GM21737 (cell line): ENCODE measurements around the gene SPINT1.
"Not testable (repeated sequence)": the region's sequence is repeated elsewhere in the genome, so short reads cannot be mapped to it uniquely, and the experiment has no call there.

Experiments
- ATAC-seq: cut with Tn5 transposase; IDR thresholded peaks from one replicate; pipeline ENCODE4 v1.9.1; 2021; ENCODE audit warnings: mild to moderate bottlenecking, moderate library complexity; ENCODE audit not compliant: unreplicated experiment

SPINT1 gene

DNA sequence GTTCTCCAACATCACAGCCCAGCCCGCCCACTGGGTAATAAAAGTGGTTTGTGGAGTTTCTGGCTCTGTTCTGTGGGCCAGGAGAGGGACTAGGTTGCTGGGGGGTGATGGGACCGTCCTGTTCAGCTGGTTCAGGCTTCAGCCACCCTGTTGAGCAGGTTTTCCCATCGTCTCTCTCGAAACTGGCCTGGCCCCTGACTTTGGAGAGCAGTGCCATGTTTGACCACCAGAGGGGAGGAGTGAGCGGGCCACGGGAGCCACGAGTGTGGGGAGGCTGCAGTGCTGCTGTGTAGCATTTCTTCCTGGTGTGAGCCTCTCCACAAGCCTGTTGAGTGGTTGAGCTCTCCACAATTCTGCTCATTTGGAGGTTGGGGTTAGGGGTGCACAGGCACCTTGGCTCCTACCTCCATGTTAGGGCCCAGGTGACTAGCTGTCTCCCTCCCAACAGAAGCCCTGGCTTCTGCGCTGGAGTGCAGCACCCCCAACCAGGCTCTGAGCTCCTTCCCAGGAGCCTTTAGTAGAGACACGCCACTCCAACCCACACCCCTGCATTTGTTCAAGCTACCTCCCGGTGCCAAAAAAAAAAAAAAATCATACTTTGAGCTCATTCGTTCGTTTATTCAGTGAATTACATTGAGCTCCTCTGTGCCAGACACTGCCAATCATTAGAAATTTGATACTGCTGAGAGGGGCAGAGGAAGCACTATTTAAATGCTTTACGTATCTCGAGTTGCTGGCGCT lies 13.9 kb downstream of the SPINT1 start:
- ATAC-seq: no peak

DNA sequence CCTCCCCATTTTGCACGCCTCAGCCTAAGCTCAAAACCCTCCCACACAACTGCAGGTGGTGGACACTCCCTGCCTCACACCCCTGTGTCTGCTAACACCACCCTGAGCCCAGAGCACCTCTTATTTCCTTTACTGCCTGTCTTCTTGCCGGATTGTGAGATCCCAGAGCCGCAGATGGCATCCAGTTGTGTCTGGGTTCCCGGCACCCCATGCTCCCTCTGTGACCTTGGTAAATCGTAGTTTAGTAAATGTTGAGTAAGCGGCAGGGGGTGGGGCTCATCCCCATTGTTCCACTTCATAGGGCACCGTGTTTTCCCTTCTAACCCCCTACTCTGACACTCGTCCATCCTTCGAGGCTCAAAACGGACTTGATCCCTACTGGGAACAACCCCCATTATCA lies 14.9 kb downstream of the SPINT1 start:
- ATAC-seq: no peak

DNA sequence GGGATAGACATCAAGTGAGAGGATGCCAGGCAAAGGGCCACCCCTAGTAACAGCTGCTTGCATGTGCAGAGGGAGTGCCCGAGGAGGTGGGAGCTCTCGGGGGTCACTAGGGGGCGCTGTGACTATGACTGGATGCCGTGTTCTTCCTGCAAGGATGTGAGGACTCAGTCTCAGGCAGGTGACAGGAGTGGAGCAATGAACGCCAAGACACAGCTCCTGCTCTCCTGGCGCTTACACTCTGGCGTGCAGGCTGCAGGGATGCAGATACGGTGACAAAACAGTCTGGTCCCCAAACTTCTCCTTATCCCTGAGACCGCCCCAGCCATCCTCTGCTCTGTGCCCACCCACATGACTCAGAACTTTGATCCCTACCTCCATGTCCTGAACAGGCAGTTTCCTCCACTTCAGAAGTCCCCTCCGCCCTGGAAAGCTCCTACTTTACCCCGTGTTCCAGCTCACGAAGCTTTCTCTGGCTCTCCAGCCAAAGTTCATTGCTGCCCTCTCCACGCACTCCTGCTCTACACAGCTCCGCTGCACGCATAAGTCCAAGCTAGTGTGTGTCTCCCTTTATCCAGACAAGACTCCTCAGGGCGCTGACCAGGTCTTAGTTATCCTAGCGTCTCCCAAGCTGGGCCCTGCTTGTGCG lies 15.5 kb downstream of the SPINT1 start:
- no peak for ATAC-seq

DNA sequence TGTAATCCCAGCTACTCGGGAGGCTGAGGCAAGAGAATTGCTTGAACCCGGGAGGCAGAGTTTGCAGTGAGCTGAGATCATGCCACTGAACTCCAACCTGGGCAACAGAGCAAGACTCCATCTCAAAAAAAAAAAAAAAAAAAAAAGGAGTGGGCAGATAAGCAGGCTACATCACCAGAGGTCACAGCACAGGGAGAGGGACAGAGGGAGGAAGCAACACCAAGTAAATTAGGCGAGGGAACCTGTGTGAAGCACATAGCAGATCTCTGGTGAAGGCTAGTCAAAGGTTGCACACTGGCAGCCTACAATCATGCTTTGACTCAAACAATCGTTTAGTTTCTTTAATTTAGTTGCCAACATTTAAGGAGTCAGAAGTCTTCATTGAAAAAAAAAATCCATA lies 17.3 kb downstream of the SPINT1 start:
- not testable (repeated sequence) for ATAC-seq

DNA sequence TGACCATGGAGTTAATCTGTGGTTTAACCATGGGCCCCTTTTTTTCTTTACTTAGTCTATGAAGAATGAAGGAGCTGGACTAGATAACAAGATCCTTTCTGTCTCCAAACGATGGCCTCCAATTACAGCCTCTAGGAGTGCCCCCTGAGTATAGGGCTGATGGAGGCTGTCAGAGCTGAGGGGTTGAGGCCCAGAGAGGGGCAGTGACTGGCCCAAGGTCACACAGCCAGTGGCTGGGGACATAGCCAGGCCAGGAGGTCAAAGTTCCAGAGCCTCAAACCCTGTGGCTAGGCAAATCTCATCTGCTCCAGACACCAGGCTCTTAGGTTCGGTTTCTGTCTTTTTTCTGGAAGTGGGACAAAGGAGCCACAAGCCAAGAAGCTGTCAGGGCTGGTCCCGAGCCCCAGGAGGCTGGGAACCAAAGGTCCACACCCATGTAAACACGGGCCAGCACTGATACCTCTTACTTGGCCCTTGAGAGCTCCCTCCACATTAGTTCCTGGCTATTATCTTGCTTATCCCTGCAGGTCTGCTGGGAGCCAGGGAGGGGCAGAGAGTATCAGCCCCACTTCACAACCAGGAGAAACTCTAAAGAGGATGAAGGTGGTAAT lies 19.9 kb downstream of the SPINT1 start:
- ATAC-seq: no peak

DNA sequence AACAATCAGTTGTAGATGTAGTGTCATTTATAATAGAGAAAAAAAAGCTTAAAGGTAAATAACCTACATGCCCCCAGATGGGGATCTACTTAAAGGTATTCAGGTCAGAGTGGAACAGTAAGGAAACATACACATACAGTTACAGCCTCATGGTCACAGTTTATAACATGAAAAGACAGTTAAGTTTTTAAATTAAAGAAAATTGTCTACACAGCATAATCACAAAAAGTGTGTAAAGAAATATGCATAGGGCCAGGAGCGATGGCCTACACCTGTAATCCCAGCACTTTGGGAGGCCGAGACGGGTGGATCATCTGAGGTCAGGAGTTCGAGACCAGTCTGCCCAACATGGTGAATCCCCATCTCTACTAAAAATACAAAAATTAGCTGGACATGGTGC lies 23.4 kb downstream of the SPINT1 start:
- no peak for ATAC-seq

DNA sequence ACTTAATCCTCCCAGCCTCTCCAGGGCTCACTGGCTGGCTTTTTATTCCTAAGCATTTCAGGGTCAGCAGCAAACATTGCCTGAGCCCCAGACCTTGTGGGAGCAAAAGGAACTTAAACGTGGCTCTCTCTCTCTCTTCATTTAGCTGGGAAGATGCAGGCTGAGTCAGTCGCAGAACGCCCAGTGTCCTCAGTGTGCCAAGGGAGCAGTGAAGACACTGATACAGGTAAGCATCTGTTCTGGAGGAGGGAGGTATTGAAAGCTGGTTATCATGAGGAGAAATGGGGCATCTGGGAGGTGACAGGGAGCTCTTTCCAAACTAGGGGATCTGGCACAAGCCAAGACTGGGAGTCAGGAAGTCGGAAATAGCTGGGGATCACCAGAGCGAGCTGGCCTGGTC lies 25.8 kb downstream of the SPINT1 start:
- no peak for ATAC-seq

DNA sequence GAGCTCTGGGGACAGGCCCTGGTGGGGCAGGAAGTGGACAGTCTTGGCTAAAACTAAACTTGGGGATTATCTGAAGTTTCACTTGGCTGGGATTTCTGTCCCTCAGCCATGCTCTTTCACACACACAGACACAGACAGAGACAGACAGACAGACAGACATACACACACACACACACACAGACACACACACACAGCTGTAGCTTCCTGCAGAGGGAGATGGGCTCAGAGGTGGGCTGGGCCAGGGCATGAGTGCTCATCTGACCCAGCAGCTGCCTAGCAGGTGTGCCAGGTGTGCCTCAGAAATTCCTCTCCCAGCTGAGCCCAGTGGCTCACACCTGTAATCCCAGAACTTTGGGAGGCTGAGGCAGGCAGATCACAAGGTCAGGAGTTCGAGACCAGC lies 26.9 kb downstream of the SPINT1 start:
- no peak for ATAC-seq

DNA sequence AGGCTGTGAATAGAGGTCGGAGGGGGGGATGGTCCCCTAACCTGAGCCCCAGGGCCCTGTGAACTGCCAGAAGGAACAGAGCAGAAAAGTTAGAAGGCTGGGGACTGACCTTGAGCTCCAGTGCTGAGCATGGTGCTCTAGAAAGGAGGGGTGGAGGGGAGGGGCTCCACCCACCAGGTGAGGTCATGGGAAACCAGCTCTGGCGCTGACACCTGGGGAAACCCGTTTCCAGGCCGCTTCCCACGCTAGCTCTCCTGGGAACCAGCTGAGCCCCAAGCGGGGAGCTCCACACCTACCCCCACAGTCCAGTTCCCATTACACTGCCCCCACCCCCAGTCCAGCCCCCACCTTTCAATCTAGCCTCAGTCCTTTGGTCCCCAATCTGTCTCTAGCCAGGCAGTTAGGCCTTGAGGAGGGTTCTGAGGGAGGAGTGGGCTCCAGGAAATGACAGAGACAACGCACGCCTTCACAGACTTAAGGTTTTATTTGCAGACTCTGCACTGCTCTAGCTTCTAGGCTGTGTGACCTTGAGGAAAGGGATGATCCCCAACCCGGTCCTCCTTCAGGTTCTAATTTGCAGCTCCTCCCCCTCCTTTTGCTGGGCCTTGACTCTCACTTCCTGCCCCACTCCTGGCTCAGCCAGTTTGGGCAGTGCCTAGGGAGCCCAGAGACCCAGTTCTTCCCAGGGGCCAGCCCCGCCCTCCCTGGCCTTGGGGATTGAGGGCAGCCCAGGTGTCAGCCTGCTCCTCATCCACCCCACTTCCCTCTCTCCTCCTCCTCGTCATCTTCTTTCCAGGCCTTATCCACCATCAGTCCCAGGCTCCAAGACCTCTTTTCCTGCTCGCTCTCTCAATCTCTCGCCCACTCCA lies 28.1 kb downstream of the SPINT1 start:
- ATAC-seq: no peak

DNA sequence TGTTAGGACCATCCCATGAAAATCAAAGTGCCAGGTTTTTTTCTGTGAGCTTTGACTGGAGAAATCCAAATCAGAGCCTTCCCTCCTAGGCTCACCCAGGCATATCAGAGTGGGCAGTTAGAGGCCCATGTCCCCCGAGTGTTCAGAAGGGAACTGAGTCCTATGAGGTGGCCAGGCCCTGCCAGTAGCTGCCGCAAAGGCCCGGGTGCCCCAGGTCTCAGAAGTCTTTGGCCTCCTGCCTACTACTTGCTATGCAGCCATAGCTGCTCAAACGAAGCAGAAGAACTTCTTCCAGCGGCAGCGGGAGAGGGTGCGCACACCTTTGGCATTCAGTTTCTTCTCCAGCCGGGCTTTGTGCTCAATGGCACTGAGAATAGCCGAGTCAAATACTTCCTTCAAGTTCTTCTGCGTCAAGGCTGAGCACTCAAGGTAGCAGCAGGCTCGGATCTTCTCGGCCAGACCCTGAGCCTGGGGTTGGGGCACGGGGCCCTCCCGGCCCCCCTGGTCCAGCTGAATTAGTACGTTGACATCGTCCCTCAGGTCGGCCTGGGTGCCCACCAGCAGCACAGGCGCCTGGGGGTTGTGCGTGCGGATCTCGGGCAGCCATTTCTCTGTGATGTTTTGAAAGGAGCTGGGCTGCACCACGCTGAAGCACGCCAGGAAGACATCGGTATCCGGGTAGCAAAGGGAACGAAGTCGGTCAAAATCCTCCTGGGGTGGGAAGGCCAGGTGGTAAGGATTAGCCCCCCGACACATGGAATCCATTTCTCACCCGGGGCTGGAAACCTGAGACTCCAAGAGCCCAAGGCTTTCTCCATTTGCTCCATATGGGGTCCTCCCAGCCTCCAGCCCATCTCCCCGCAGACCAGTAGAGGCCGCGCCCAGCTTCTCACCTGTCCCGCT lies 29.2 kb downstream of the SPINT1 start:
- no peak for ATAC-seq

DNA sequence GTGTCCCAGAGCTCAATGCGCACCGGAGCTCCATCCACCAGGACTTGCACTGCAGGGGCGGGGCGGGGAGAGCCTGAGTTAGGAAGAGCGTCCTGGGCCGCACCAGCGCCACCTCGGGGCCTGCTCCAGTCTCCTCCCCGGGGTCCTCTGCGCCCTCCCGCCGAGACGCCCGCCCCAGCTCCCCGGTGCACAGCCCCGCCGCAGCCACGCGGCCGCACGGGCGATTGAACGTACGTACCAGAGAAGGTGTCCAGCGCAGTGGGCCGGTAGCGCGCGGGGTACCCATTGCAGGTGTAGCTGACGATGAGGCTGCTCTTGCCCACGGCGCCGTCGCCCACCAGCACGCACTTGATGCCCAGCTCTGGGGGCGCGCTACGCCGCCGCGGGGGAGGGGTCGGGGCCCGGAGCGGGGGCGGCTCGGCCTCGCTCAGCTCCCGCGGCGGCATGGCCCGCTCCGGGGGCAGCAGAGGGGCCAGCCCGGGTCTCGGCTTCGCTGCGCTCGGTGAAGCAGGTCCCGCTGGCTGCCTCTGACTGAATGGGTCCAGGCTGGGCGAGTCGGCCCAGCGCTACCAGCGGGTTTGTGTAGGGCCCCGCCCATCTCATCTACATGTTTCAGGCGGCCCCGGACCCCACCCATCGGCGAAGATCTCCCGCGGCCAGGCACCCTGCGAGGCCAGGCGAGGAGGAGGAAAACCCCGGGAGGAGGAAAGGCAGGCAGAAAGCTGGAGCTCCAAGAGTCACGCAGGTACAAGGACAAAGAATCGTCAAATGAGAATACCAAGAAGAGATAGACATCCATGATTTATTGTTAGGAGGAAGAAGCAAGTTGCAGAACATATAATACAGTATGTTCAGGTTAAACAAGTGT lies 30.1 kb downstream of the SPINT1 start, which contains the start of gene RHOV:
TSS of gene RHOV (minus strand) at position 541 of the 868 bp plus-strand sequence. CDS start at position 446, 95 bp downstream.
- peak; percentile 47 for ATAC-seq

DNA sequence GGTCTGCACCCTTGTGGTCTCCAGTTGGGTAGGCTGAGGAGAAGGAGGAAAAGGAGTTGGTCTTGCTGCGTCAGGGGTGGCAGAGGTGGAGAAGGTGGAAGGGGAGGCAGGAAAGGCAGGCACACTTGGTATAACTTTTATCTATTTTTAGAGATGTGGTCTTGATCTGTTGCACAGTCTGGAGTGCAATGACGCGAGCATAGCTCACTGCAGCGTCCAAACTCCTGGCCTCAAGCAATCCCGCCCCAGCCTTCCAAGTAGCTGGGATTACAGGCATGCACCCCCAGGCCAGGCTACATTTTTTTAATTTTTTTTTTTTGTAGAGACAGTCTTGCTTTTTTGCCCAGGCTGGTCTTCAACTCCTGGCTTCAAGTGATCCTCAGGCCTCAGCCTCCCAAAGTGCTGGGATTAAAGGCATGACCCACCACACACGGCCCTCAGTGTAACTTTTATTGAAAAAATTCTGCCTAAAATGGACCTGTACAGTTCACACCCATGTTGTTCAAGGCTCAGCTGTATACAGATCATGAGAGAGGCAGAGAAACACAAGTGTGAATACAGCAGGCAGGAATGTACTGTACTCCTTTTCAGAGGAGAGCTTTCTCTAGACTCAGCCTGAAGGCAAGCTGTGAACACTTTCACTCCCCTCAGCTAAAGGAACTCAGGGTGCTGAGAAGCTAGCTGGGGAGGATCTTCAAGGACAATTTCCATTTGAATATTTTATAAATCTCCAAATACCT lies 32.3 kb downstream of the SPINT1 start:
- no peak for ATAC-seq

DNA sequence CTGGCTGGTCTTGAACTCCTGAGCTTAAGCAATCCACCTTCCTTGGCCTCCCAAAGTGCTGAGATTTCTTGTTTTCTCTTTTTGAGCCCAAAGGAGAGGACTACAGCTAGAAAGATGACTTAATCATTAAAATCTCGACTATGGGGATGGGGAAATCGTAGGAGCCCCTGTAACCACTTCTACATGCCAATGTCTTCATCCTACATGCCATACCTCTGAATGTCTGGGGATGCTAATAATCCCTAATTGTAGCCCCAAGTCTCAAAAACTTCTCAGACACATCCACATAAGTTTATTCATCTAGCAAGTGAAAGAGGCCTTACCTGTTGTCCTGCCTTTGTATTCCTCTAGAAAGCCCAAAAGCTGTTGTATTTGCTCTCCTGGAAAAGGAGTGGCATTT lies 33.8 kb downstream of the SPINT1 start:
- ATAC-seq: no peak

DNA sequence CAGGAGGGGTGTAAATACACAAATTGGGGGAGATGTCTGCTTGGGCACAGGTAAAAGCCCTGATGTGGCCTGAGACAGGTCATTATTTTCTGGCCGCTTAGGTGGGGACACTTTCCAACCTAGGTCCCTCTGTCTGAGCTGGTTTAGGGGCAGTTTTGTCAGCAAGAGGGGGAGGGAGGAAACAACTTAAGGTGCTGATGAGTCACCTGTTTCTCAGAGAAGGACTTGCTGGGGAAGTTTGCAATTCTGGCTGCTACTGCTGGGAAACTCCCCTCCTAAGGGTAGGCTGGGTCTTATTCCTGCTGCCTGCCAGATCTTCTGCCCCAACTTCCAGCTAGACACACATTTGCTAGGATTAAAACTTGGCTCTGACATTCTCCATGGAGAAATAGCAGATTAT lies 34.9 kb downstream of the SPINT1 start:
- ATAC-seq: peak; percentile 68

DNA sequence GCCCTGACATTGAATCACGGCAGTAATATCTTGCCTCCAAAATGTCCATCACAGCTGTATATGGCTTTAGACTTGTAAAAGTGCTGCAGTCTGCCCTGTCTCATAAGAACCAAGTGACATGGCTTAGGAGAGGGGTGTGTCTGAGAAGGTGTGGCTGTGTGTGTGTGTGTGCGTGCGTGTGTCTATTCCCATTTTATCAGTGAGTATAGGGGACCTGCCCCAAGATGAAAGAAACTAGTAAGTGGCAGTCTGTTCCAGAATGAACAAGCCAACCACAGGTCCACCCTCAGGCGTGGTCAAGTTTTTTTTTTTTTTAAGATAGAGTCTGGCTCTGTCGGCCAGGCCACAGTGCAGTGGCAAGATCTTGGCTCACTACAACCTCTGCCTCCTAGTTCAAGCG lies 35.8 kb downstream of the SPINT1 start:
- no peak for ATAC-seq

DNA sequence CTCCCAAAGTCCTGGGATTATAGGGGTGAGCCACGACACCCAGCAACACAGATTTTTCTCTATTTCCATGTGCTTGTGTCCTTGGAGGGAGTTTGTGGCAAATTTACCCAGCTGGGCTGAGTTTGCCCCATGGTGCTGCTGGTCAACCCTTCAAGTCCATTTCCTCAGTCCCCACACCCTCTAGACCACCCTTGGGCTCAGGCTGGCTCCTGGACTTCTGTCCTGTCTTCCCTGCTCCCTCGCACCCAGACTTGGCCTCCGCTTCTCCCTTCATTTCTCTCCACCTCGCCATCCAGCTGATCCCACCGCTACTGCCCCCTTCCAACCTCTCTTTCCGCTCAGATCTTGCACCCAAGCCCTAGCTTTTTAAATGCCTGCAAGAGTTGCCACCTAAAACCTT lies 37.5 kb downstream of the SPINT1 start:
- no peak for ATAC-seq

DNA sequence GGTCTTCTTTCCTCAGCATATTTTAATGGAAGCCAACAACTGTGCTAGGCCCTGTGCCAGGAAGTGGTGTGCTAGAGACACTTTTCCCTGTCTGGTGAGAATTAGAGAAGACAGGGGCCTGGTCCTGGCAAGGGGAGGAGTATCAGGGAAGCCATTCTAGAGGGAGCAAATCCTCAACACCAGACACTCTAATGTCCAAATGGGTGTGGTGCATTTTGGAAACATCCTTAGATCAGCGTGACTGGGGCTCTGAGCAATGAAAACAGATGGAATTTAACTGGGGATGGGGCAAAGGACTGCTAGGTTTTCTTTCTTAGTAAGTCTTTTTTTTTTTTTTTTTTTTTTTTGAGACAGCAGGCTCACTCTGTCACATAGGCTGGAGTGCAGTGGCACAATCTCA lies 42.7 kb downstream of the SPINT1 start:
- ATAC-seq: no peak

DNA sequence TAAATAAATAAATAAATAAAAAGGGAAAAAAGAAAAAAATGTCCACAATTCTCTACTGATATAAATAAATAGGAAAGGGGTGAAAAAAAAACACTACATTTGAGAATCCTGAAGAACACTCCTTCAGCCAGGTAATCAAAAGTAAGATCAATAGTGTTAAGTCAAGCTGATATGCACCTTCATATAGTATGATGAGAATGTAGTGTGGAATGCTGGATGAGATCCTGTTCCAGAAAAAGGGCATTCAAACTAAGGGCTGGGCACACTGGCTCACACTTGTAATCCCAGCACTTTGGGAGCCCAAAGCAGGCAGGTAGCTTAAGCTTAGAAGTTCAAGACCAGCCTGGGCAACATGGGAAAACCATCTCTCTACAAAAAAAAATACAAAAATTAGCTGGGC lies 45.3 kb downstream of the SPINT1 start:
- ATAC-seq: no peak

DNA sequence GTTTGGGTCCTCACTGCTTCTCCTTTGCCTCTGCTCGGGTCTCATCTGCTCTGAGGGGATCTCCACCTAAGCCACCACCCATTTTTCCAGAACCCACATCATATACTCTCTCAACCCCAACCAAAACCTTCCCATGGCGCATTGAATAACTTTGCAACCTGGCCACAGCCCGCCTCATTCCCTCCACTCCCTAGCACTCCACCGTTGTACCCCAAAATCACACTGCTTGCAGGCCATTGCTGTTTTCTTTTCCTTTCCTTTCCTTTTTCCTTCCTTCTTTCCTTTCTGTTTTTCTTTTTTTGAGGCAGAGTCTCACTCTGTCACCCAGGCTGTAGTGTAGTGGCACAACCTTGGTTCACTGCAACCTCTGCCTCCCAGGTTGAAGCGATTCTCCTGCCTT lies 47.3 kb downstream of the SPINT1 start:
- no peak for ATAC-seq
